Smooth muscle cell (in vitro differentiated cells): ENCODE data around the gene IPPK. TPM values are rescaled to one million over a fixed set of nuclear protein-coding genes. Genes with fewer than 3 reads are reported as not detected.
A peak's percentile ranks its signal among the peaks of the same experiment; 100 is the strongest.

Experiments
- DNase-seq: peaks from one replicate; lab custom pipeline; 2025; ENCODE audit not compliant: unreplicated experiment; lab: John Stamatoyannopoulos, UW
- H2AFZ ChIP-seq: fragments of 200-600 bp; sonication (generic); 2 replicates; pipeline ENCODE4 v1.6.0; 2016; ENCODE audit warnings: antibody characterized with exemption, low read depth, mild to moderate bottlenecking
- H3F3A ChIP-seq: fragments of 200-600 bp; sonication (generic); 2 replicates; pipeline ENCODE4 v1.6.0; 2017; ENCODE audit warnings: antibody characterized with exemption, low read depth
- H3K27ac ChIP-seq: fragments of 200-600 bp; sonication (generic); 2 replicates; pipeline ENCODE4 v1.5.1; 2016; ENCODE audit warnings: low read depth, mild to moderate bottlenecking
- H3K27me3 ChIP-seq: fragments of 200-600 bp; sonication (generic); 2 replicates; pipeline ENCODE4 v1.6.1; 2016; ENCODE audit warnings: low read depth, mild to moderate bottlenecking
- H3K36me3 ChIP-seq: fragments of 200-600 bp; sonication (generic); 2 replicates; pipeline ENCODE4 v1.5.1; 2016; ENCODE audit warnings: low read depth
- H3K4me1 ChIP-seq: fragments of 200-600 bp; sonication (generic); 2 replicates; pipeline ENCODE4 v1.5.1; 2016; ENCODE audit warnings: low read depth
- H3K4me2 ChIP-seq: fragments of 200-600 bp; sonication (generic); 2 replicates; pipeline ENCODE4 v1.6.0; 2016; ENCODE audit warnings: mild to moderate bottlenecking
- H3K4me3 ChIP-seq: fragments of 200-600 bp; sonication (generic); 2 replicates; pipeline ENCODE4 v1.5.1; 2016; ENCODE audit warnings: mild to moderate bottlenecking
- H3K79me2 ChIP-seq: fragments of 200-600 bp; sonication (generic); 2 replicates; pipeline ENCODE4 v1.6.0; 2016; ENCODE audit warnings: low read depth, mild to moderate bottlenecking
- H3K9ac ChIP-seq: fragments of 200-600 bp; sonication (generic); 2 replicates; pipeline ENCODE4 v1.6.0; 2016; ENCODE audit warnings: low read depth
- H3K9me3 ChIP-seq: fragments of 200-600 bp; sonication (generic); replicated peaks from 2 replicates; pipeline ENCODE4 v1.5.1; 2016; ENCODE audit warnings: low read depth
- H4K20me1 ChIP-seq: fragments of 200-600 bp; sonication (generic); 2 replicates; pipeline ENCODE4 v1.6.0; 2016; ENCODE audit warnings: low read depth
- CTCF ChIP-seq: fragments of 200-600 bp; sonication (generic); IDR thresholded peaks from 2 replicates; pipeline ENCODE4 v1.5.1; 2017; ENCODE audit warnings: borderline replicate concordance, mild to moderate bottlenecking, antibody characterized with exemption; ENCODE audit not compliant: insufficient read depth, poor library complexity, severe bottlenecking
- WGBS: methylation state at CpG from one replicate; pipeline ENCODE4 v1.1.7; 2016; ENCODE audit warnings: low lambda C conversion rate; 5-methylcytosine and 5-hydroxymethylcytosine counted together
- polyA plus RNA-seq: library from polyadenylated mRNA; unstranded; fragments of >200 nt; fragmentation: Nextera tagmentation; extraction: Ambion mirVana; gene quantifications from 2 replicates; pipeline ENCODE4 v1.2.1, GENCODE V29; 2016
- total RNA-seq: library from RNA; depleted of rRNA; stranded (reverse); fragments of >200 nt; gene quantifications from 2 replicates; pipeline ENCODE4 v1.2.3, GENCODE V29; 2014

The IPPK gene
- total and polyA plus RNA-seq, 2 experiments from 2014 or later, result 9.4 to 22.1 TPM

- Histone ChIP-seq H3K36me3 (no peaks in the 10 kb centered on the region), H4K20me1 (peaks cover 44% of the 10 kb centered on the region), H3K4me3 (peak overlapping the region; percentile 78), H3K27ac (peak overlapping the region; percentile 98), H3K4me1 (peaks cover 7% of the 10 kb centered on the region), H3K9me3 (no peaks in the 10 kb centered on the region), H3F3A (peaks cover 6% of the 10 kb centered on the region), H3K9ac (peak overlapping the region; percentile 98), H3K4me2 (peak overlapping the region; percentile 99), H2AFZ (peak overlapping the region; percentile 52), H3K27me3 (no peaks in the 10 kb centered on the region), H3K79me2 (peaks cover 52% of the 10 kb centered on the region)
- TF ChIP-seq CTCF, result no peak
- 1% methylated on average over 25 of the region's 29 CpGs for WGBS
- DNase-seq, result peak; percentile 40
These were observed 423 bp downstream of the IPPK start for GRCh38 chr9:92669527-92669889.

GRCh38 chr9:92668746-92669526, 995 bp downstream of the IPPK start:
- Histone ChIP-seq H3K4me2 (peak overlapping the region; percentile 99), H3K4me3 (peak overlapping the region; percentile 78), H3F3A (peaks cover 6% of the 10 kb centered on the region), H3K27ac (peak overlapping the region; percentile 98), H3K36me3 (no peaks in the 10 kb centered on the region), H3K9ac (peak overlapping the region; percentile 98), H4K20me1 (peaks cover 50% of the 10 kb centered on the region), H3K9me3 (no peaks in the 10 kb centered on the region), H3K79me2 (peaks cover 58% of the 10 kb centered on the region), H3K27me3 (no peaks in the 10 kb centered on the region), H3K4me1 (peaks cover 7% of the 10 kb centered on the region), H2AFZ (peak overlapping the region; percentile 52)
- TF ChIP-seq CTCF, result no peak
- DNase-seq, result no peak
- WGBS, result 20% methylated on average over 14 of the region's 14 CpGs

- H3F3A ChIP-seq, result peaks cover 6% of the 10 kb centered on the region
- H3K36me3 ChIP-seq, result no peaks in the 10 kb centered on the region
- 91% methylated on average over 8 of the region's 8 CpGs for WGBS
- no peak overlapping the region for H2AFZ ChIP-seq
- TF ChIP-seq CTCF, result no peak
- H3K27me3 ChIP-seq, result no peaks in the 10 kb centered on the region
- peaks cover 7% of the 10 kb centered on the region for H3K4me1 ChIP-seq
- no peak overlapping the region for H3K9ac ChIP-seq
- H3K4me2 ChIP-seq, result no peak overlapping the region
- H4K20me1 ChIP-seq, result peaks cover 69% of the 10 kb centered on the region
- H3K9me3 ChIP-seq, result no peaks in the 10 kb centered on the region
- DNase-seq, result no peak
- H3K79me2 ChIP-seq, result peaks cover 77% of the 10 kb centered on the region
- H3K4me3 ChIP-seq, result no peak overlapping the region
- H3K27ac ChIP-seq, result no peak overlapping the region
These were observed 2.9 kb downstream of the IPPK start for GRCh38 chr9:92666912-92667532.
